Uterus (tissue), 2 donors: ENCODE results near the gene ZDHHC11B.
"Not testable (repeated sequence)": the region's sequence is repeated elsewhere in the genome, so short reads cannot be mapped to it uniquely, and the experiment has no call there.

ENCODE experiments used
- POLR2A ChIP-seq, 2 donors: fragments of 450-650 bp; IDR thresholded peaks; one replicate each; pipeline ENCODE4 v1.6.1; 2016; ENCODE audit warnings: antibody characterized with exemption in 2 of 2, mild to moderate bottlenecking in 1 of 2, moderate library complexity in 1 of 2
- TF ChIP-seq, protein P1 (sequence below), 4 experiments: fragments of 200-600 bp in 2 of 4; fragments of 450-650 bp in 2 of 4; sonication (generic) in 2 of 4; IDR thresholded peaks; one replicate each; pipeline ENCODE4 v1.5.1; 2016 to 2019; ENCODE audit warnings: antibody characterized with exemption in 4 of 4, mild to moderate bottlenecking in 2 of 4, moderate library complexity in 1 of 4

DNA sequence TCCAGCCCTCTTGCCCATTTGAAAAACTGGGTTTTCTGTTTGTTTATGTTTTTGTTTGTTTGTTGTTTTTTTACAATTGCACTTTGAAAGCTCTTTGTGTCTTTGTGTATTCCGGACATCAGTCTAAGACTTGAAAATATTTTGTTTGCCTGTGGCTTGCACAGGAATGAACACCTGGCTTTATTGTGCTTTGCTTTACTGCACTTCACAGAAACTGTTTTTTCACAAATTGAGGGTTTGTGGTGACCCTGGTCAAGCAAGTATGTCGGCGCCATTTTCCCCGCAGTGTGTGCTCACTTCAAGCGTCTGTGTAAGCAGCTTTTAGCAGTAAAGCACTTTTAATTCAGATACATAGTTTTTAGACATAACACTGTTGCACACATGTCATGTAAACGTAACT lies 42.3 kb downstream of the ZDHHC11B start:
- TF ChIP-seq POLR2A (IDR thresholded peaks at IDR 0.05) = not testable (repeated sequence)
- TF ChIP-seq, protein P1, sequence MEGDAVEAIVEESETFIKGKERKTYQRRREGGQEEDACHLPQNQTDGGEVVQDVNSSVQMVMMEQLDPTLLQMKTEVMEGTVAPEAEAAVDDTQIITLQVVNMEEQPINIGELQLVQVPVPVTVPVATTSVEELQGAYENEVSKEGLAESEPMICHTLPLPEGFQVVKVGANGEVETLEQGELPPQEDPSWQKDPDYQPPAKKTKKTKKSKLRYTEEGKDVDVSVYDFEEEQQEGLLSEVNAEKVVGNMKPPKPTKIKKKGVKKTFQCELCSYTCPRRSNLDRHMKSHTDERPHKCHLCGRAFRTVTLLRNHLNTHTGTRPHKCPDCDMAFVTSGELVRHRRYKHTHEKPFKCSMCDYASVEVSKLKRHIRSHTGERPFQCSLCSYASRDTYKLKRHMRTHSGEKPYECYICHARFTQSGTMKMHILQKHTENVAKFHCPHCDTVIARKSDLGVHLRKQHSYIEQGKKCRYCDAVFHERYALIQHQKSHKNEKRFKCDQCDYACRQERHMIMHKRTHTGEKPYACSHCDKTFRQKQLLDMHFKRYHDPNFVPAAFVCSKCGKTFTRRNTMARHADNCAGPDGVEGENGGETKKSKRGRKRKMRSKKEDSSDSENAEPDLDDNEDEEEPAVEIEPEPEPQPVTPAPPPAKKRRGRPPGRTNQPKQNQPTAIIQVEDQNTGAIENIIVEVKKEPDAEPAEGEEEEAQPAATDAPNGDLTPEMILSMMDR (IDR thresholded peaks at IDR 0.05) = not testable (repeated sequence)
